ENCODE results near the gene CYP1A1.
A peak's percentile ranks its signal among the peaks of the same experiment; 100 is the strongest.
"Not testable (repeated sequence)": the region's sequence is repeated elsewhere in the genome, so short reads cannot be mapped to it uniquely, and the experiment has no call there.

Gene CYP1A1

GRCh38 chr15:74752011-74752410 lies 26.7 kb upstream of the CYP1A1 start:
- H3K9me3 ChIP-seq (ENCODE audit: control insufficient read depth, insufficient read depth, low read length): no peaks in the 10 kb centered on the region
- no peaks in the 10 kb centered on the region for H3K36me3 ChIP-seq (ENCODE audit: insufficient read depth, low read length)
- peaks cover 11% of the 10 kb centered on the region; the same call in 1 of the 2 replicates for H3K4me1 ChIP-seq (ENCODE audit: insufficient read depth, low read length)
- no peak overlapping the region for H3K9ac ChIP-seq (ENCODE audit: low read depth, low read length)

DNA sequence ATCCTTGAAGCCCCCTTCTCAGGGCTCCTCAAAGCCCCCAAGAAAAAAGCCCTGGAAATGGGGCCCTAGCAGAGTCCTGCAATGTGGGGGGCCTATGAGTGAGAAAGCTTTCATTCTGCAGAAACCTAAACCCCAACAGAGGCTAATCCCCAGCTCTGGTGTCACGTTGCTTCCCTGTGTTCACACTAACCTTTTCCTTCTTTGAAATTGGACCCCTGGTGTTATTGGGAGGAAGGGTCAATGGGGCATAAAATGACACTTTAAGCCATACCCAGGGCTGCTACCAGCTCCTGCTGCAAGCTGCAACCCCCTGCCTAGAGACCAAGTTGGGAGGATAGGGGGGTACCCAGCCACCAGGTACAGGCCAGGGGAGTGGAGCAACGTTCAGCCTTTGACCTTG lies 25.4 kb upstream of the CYP1A1 start:
- H3K9me3 ChIP-seq (ENCODE audit: control insufficient read depth, insufficient read depth, low read length): no peaks in the 10 kb centered on the region
- peaks cover 11% of the 10 kb centered on the region; the same call in 1 of the 2 replicates for H3K4me1 ChIP-seq (ENCODE audit: insufficient read depth, low read length)
- no peaks in the 10 kb centered on the region for H3K36me3 ChIP-seq (ENCODE audit: insufficient read depth, low read length)
- no peak overlapping the region for H3K9ac ChIP-seq (ENCODE audit: low read depth, low read length)

DNA sequence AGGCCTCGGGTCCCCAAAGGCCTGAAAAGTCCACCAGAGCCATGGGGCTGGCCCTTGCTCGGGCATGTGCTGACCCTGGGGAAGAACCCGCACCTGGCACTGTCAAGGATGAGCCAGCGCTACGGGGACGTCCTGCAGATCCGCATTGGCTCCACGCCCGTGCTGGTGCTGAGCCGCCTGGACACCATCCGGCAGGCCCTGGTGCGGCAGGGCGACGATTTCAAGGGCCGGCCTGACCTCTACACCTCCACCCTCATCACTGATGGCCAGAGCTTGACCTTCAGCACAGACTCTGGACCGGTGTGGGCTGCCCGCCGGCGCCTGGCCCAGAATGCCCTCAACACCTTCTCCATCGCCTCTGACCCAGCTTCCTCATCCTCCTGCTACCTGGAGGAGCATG lies 24.5 kb upstream of the CYP1A1 start:
- Histone ChIP-seq H3K4me1 (ENCODE audit: insufficient read depth, low read length) (peaks cover 11% of the 10 kb centered on the region; the same call in 1 of the 2 replicates), H3K9me3 (ENCODE audit: control insufficient read depth, insufficient read depth, low read length) (no peaks in the 10 kb centered on the region), H3K9ac (ENCODE audit: low read depth, low read length) (no peak overlapping the region), H3K36me3 (ENCODE audit: insufficient read depth, low read length) (no peaks in the 10 kb centered on the region)

GRCh38 chr15:74748322-74748946 lies 23.1 kb upstream of the CYP1A1 start, which contains the start of gene CYP1A2:
Gene CYP1A2, plus strand, starts transcription at chr15:74748845. Its CDS starts 894 bp downstream, at chr15:74749739.
- Histone ChIP-seq H3K9me3 (ENCODE audit: control insufficient read depth, insufficient read depth, low read length) (no peaks in the 10 kb centered on the region), H3K9ac (ENCODE audit: low read depth, low read length) (no peak within 1 kb of the TSS), H3K4me1 (ENCODE audit: insufficient read depth, low read length) (peaks cover 5% of the 10 kb centered on the region; the same call in 1 of the 2 replicates), H3K36me3 (ENCODE audit: insufficient read depth, low read length) (no peaks in the 10 kb centered on the region)

GRCh38 chr15:74746389-74746788 lies 21.1 kb upstream of the CYP1A1 start:
- H3K9me3 ChIP-seq (ENCODE audit: control insufficient read depth, insufficient read depth, low read length): no peaks in the 10 kb centered on the region
- no peaks in the 10 kb centered on the region for H3K4me1 ChIP-seq (ENCODE audit: insufficient read depth, low read length)
- H3K9ac ChIP-seq (ENCODE audit: low read depth, low read length): no peak overlapping the region
- no peaks in the 10 kb centered on the region for H3K36me3 ChIP-seq (ENCODE audit: insufficient read depth, low read length)

- no peak overlapping the region for H3K9ac ChIP-seq (ENCODE audit: low read depth, low read length)
- no peaks in the 10 kb centered on the region for H3K4me1 ChIP-seq (ENCODE audit: insufficient read depth, low read length)
- H3K9me3 ChIP-seq (ENCODE audit: control insufficient read depth, insufficient read depth, low read length): no peaks in the 10 kb centered on the region
- H3K36me3 ChIP-seq (ENCODE audit: insufficient read depth, low read length): no peaks in the 10 kb centered on the region
Observed at GRCh38 chr15:74742422-74742821, 17.1 kb upstream of the CYP1A1 start.

GRCh38 chr15:74738239-74738638 lies 12.9 kb upstream of the CYP1A1 start:
- H3K4me1 ChIP-seq (ENCODE audit: insufficient read depth, low read length); H3K9me3 ChIP-seq (ENCODE audit: control insufficient read depth, insufficient read depth, low read length); H3K36me3 ChIP-seq (ENCODE audit: insufficient read depth, low read length): not testable (repeated sequence)

GRCh38 chr15:74735305-74735704 lies 10.0 kb upstream of the CYP1A1 start:
- Histone ChIP-seq H3K9ac (ENCODE audit: low read depth, low read length) (no peak overlapping the region), H3K4me1 (ENCODE audit: insufficient read depth, low read length) (no peaks in the 10 kb centered on the region), H3K36me3 (ENCODE audit: insufficient read depth, low read length) (no peaks in the 10 kb centered on the region), H3K9me3 (ENCODE audit: control insufficient read depth, insufficient read depth, low read length) (no peaks in the 10 kb centered on the region)

More at GRCh38 chr15:74738239-74738638, 12.9 kb upstream of the CYP1A1 start:
- not testable (repeated sequence) for H3K9ac ChIP-seq (ENCODE audit: low read depth, low read length)

GRCh38 chr15:74733269-74733668 lies 7.9 kb upstream of the CYP1A1 start:
- Histone ChIP-seq H3K4me1 (ENCODE audit: insufficient read depth, low read length) (no peaks in the 10 kb centered on the region), H3K36me3 (ENCODE audit: insufficient read depth, low read length) (no peaks in the 10 kb centered on the region), H3K9ac (ENCODE audit: low read depth, low read length) (no peak overlapping the region), H3K9me3 (ENCODE audit: control insufficient read depth, insufficient read depth, low read length) (no peaks in the 10 kb centered on the region)

DNA sequence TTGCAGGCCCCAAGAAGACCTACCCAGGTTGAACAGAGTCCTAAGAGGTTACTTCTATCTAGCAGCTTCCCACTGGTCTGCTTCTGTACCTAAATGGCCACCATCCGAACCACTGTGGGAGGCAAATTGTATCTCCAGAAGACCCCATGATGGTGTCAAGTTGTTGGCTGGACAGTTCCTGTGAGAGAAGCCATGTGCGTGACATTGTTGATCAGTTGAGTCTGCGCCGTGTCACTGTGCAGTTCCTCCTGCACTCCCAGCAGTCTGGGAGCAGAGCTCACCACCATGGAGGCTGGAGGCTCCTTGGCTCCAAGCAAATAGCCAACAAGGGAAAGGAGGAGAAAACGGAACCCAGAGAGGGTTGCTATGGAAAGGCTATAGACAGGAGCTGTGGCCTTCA lies 7.5 kb upstream of the CYP1A1 start:
- Histone ChIP-seq H3K36me3 (ENCODE audit: insufficient read depth, low read length) (no peaks in the 10 kb centered on the region), H3K9ac (ENCODE audit: low read depth, low read length) (no peak overlapping the region), H3K4me1 (ENCODE audit: insufficient read depth, low read length) (no peaks in the 10 kb centered on the region), H3K9me3 (ENCODE audit: control insufficient read depth, insufficient read depth, low read length) (peaks cover 1% of the 10 kb centered on the region; the same call in 1 of the 2 replicates)

GRCh38 chr15:74730619-74731316 lies 5.4 kb upstream of the CYP1A1 start:
- Histone ChIP-seq H3K9me3 (ENCODE audit: control insufficient read depth, insufficient read depth, low read length) (peaks cover 4% of the 10 kb centered on the region; the same call in 1 of the 2 replicates), H3K36me3 (ENCODE audit: insufficient read depth, low read length) (no peaks in the 10 kb centered on the region), H3K9ac (ENCODE audit: low read depth, low read length) (no peak overlapping the region), H3K4me1 (ENCODE audit: insufficient read depth, low read length) (no peaks in the 10 kb centered on the region; the same call in 1 of the 2 replicates)

DNA sequence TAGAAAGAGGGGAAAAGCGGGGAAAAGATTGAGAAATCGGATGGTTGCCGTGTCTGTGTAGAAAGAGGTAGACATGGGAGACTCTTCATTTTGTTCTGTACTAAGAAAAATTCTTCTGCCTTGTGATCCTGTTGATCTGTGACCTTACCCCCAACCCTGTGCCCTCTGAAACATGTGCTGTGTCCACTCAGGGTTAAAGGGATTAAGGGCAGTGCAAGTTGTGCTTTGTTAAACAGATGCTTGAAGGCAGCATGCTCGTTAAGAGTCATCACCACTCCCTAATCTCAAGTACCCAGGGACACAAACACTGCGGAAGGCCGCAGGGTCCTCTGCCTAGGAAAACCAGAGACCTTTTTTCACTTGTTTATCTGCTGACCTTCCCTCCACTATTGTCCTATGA lies 4.0 kb upstream of the CYP1A1 start:
- not testable (repeated sequence) for H3K36me3 ChIP-seq (ENCODE audit: insufficient read depth, low read length); H3K9ac ChIP-seq (ENCODE audit: low read depth, low read length); H3K4me1 ChIP-seq (ENCODE audit: insufficient read depth, low read length); H3K9me3 ChIP-seq (ENCODE audit: control insufficient read depth, insufficient read depth, low read length)

DNA sequence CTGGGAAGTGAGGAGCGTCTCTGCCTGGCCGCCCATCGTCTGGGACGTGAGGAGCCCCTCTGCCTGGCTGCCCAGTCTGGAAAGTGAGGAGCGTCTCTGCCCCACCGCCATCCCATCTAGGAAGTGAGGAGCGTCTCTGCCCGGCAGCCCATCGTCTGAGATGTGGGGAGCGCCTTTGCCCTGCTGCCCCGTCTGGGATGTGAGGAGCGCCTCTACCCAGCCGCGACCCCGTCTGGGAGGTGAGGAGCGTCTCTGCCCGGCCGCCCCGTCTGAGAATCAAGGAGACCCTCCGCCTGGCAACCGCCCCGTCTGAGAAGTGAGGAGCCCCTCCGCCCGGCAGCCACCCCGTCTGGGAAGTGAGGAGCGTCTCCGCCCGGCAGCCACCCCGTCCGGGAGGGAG lies 3.4 kb upstream of the CYP1A1 start:
- H3K9me3 ChIP-seq (ENCODE audit: control insufficient read depth, insufficient read depth, low read length); H3K9ac ChIP-seq (ENCODE audit: low read depth, low read length); H3K4me1 ChIP-seq (ENCODE audit: insufficient read depth, low read length); H3K36me3 ChIP-seq (ENCODE audit: insufficient read depth, low read length): not testable (repeated sequence)

DNA sequence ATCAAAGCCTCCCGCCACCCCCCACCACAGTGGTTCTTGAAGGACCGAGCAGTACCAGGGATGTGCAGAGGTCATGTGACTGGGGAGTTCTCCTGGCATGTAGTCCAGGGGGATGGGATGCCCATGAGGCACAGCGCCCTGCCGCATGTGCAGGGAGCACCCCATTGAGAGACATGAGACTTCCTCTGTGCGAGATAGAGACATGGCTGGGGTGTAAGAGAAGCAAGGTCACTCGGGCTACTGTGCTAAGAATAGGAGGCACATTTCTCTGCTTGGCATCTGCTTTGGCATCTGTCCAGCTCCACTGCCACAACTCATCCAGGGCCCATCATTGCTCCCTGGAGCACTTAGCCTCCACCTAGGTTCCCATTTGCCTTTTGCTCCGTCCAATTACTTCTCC lies 2.4 kb upstream of the CYP1A1 start:
- Histone ChIP-seq H3K4me1 (ENCODE audit: insufficient read depth, low read length) (peaks cover 5% of the 10 kb centered on the region; the same call in 1 of the 2 replicates), H3K36me3 (ENCODE audit: insufficient read depth, low read length) (no peaks in the 10 kb centered on the region), H3K9me3 (ENCODE audit: control insufficient read depth, insufficient read depth, low read length) (peaks cover 4% of the 10 kb centered on the region; the same call in 1 of the 2 replicates), H3K9ac (ENCODE audit: low read depth, low read length) (no peak overlapping the region)

- H3K9me3 ChIP-seq (ENCODE audit: control insufficient read depth, insufficient read depth, low read length): peaks cover 4% of the 10 kb centered on the region; the same call in 1 of the 2 replicates
- peaks cover 5% of the 10 kb centered on the region; the same call in 1 of the 2 replicates for H3K4me1 ChIP-seq (ENCODE audit: insufficient read depth, low read length)
- H3K36me3 ChIP-seq (ENCODE audit: insufficient read depth, low read length): no peaks in the 10 kb centered on the region
- peak overlapping the region; percentile 78; the same call in 1 of the 2 replicates for H3K9ac ChIP-seq (ENCODE audit: low read depth, low read length)
Observed at GRCh38 chr15:74726774-74727164, 1.4 kb upstream of the CYP1A1 start.

All from ES-I3 (cell line).